HG03064 (cell line): Measurements from ENCODE around the gene ADGRG4.
"Not testable (repeated sequence)": the region's sequence is repeated elsewhere in the genome, so short reads cannot be mapped to it uniquely, and the experiment has no call there.

Source experiments
- ATAC-seq: cut with Tn5 transposase; IDR thresholded peaks from one replicate; pipeline ENCODE4 v1.9.1; 2021; ENCODE audit warnings: low read depth; ENCODE audit not compliant: unreplicated experiment

Gene ADGRG4

DNA sequence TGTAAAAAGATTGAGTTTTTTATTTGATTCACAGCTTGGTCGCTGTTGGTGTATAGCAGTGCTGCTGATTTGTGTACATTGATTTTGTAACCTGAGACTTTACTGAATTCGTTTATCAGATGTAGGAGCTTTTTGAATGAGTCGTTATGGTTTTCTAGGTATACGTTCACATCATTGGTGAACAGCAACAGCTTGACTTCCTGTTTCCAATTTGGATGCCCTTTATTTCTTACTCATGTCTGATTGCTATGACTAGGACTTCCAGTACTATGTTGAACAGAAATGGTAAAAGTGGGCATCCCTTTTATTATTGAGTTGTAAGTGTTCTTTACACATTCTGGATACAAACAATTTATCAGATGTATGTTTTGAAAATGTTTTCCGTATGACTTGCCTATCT, 76.0 kb downstream of the ADGRG4 start:
- ATAC-seq: no peak

DNA sequence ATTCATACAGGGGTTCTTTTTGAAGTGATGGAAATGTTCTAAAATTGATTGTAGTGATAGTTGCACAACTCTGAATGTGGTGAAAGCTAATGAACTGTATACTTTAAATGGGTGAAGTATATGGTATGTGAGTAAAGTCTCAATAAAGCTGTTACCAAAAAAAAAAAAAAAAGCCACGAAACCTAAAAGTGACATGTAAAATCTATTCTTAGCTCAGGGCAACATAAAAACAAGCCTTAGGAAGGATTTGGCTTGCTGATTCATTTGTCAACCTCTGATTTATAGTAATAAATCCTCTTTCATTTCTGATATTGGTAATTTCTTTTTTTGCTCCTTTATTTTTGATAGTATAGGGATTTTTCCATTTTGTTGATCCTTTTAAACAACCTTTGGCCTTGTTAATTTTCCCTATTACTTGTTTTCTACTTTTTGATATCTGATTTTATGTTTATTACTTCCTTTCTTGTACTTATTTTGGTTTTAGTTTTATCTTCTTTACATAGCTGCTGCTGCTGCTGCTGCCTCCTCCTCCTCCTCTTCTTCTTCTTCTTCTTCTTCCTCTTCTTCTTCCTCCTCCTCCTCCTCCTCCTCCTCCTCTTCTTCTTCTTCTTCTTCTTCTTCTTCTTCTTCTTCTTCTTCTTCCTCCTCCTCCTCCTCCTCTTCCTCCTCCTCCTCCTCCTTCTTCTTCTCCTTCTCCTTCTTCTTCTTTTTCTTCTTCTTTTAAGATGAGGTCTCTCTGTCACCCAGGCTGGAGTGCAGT, 79.4 kb downstream of the ADGRG4 start:
- no peak for ATAC-seq

DNA sequence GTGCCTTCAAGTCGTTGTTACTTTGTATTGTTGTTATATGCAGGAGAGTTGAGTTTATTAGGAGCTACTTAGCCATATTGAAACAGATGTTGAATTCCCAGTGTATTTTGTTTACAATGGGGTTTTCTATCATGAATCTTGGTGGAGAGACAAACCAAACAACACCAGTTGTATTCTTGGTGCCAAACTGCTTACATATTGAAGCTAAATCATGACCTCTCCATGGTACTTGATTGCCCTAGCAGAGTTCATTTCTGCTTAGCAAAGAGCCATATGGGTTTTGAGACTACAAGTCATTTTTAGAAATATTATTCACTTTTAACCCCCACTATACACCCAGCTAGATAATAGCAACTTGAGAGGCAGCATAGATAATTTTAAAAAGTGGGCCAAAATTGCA, 85.4 kb downstream of the ADGRG4 start:
- no peak for ATAC-seq

DNA sequence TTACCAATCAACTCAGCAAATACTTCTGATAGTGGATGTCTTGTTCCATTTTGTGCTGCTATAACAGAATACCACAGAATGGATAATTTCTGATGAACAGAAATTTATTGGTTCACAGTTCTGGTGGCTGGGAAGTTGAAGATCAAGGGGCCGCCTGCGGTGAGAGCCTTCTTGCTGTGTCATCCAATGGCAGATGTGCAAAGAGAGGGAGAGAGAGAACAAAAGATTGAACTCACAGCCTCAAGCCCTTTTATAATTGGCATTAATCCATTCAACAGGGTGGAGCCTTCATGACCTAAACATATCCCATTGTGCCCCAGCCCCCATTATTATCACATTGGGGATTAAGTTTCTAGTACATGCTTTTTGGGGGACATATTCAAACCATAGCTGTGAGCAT, 86.1 kb downstream of the ADGRG4 start:
- no peak for ATAC-seq

DNA sequence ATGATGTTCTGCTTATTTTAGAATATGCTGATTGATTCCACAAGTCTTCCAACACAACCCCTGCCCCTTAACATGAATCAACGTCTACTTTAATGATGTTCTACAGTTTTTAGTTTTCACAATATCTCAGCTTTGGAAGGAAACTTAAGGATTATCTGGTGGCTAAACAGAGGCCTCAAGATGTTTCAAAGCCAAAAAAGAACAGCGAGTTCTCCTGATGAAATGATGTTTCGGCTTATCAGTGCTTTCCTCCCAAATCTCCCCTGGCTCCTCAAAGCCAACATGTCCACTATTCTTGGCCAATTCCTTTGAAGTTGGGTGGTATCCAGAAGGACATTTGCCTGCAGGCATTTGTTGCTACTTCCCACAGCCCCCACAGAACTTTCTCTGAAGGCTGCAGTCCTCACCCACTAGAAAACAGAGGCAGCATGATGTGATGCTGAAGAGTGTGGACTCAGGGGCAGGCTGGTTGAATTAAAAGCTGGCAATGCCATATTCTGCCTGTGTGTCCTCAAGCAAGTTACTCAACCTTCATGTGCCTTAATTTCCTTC, 87.3 kb downstream of the ADGRG4 start:
- no peak for ATAC-seq

DNA sequence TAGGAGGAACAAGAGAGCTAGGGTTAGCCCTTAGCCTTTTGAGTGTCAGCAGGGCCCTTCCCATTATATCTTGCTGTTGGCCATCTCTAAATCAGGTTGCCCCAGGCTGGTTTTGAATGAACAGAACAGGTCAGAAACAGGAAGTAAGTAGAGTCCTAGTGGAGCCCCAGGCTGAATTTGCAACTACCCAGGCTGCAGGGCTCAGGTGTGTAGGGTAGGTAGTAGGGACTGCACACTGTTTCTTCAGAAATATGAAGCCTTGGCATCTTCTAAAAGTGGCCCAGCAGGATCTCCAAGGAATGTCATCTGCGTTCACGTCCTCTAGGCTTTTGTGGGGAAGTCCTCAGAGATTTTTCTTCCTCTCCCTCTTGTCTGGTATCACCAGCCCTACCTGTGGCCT, 90.2 kb downstream of the ADGRG4 start:
- ATAC-seq: no peak

DNA sequence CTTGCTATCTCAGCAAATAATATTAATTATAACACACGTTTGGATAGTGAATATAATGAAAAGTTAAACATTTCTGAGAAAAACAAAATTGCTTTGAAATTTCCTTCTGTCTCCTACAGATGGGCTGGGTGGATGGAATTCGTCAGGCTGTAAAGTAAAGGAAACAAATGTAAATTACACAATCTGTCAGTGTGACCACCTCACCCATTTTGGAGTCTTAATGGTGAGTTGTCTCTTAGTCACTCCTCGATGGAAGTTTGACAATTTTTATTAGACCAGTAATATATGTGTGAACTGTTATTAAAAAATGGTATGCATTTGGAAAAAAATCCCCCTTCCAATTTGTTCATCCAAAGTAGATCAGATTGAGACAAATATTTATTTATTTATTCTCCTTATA, 94.5 kb downstream of the ADGRG4 start:
- ATAC-seq: no peak

DNA sequence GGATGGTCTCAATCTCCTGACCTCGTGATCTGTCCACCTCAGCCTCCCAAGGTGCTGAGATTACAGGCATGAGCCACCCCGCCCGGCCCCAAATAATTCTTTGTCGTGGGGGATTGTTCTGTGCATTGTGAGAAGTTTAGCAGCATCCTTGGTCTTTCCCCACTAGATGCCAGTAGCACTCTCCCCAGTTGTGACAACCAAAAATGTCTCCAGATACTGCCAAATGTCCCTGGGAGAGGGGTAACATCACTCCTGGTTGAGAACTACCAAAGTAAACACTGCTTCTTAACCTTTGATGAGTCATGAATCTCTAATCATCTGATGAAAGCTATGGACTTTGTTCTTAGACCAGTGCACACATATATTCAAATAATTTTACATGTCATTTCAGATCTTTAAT, 96.2 kb downstream of the ADGRG4 start:
- ATAC-seq: no peak

DNA sequence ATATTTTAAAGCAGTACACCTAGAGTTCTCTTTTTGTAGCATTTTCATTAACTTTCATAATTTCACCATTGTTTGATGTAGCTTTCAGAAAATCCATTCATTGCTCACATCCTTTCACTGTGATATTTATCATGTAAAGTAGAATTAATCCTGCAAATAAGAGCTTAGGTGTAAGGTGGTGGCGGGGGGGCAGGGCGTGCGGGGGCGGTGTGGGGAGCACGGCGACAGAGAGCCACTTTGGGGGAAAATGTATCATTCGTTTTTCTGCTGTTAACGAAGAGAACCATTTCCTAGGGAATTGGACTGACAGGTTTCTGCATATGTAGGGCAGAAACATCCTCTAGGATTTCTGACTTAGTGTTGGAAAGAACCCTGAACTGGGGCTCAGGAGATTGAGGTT, 104.4 kb downstream of the ADGRG4 start:
- no peak for ATAC-seq

DNA sequence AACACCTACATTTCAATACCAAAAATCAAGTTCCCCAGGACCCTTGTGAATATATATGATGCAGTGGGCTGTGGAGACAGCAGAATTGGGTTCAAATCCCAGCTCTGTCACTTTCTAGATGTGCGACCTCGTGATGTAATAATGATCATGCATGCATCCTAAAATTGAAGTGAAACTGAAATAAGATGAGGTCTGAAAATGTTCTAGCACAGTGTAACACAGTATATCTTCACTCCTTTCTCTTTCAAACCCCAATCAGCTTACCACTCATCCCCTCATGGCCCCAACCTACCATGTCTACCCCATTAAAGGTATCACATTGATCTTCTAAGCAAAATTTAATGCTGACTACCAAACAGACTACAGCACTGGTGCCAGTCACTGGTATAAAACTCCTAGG, 117.0 kb downstream of the ADGRG4 start:
- no peak for ATAC-seq

DNA sequence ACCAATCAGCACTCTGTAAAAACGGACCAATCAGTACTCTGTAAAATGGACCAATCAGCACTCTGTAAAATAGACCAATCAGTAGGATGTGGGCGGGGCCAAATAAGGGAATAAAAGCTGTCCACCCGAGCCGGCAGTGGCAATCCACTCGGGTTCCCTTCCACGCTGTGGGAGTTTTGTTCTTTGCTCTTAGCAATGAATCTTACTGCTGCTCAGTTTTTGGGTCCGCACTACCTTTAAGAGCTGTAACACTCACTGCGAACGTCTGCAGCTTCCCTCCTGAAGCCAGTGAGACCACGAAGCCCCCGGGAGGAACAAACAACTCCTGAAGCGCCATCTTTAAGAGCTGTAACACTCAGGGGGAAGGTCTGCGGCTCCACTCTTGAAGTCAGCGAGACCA, 120.6 kb downstream of the ADGRG4 start:
- no peak for ATAC-seq

DNA sequence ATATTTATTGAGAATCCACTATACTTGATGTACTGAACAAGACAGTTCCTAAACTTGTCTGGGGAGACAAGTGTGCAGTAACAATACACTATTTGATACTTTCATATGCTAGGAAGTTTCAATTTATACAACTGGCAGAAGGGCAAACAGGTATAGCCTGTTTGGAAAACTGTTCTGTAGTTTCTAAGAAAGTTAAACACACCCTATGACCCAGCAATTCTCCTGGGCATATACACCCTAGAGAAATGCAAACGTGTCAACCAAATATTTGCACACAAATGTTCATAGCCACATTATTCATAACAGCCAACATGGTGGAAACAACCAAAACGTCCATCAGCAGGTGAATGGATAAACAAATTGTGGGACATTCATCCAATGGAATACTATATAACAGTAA, 123.0 kb downstream of the ADGRG4 start:
- no peak for ATAC-seq

DNA sequence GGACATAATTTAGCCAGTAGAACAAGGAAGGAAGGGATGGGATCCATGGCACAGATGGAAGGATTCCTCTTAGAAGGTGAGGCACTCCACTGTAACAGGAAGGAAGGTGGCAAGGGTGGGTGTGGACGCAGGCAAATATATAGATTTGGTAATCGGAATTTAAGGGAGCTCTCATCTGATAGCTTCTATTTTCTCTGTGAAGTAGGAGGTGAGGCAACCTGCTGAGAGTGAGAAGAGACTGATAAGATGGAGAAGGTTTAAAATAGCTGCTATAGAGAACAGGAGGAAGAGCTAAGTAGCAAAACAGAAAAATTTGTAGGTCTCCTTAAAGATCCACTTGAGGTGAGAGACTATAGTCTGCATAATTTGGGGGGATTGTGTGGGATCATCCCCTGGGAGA, 125.2 kb downstream of the ADGRG4 start:
- no peak for ATAC-seq

DNA sequence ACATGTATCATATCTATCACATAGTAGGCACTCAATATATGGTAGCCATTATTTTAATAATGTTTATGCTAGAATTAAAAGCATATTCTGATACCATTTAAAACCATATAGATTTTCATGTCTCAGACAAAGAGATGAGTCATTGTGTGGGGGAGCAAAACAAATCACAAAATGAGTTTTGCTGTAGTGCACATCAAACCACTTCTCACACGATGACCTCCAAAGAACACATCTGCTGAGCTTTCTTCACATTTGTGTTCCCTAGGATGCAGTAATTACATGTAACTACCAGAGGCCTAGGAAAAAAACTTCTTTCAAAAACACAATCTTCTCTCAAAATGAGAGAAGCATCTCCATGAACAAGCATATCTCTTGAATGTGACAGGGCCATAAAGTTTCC, 130.9 kb downstream of the ADGRG4 start:
- ATAC-seq: no peak

DNA sequence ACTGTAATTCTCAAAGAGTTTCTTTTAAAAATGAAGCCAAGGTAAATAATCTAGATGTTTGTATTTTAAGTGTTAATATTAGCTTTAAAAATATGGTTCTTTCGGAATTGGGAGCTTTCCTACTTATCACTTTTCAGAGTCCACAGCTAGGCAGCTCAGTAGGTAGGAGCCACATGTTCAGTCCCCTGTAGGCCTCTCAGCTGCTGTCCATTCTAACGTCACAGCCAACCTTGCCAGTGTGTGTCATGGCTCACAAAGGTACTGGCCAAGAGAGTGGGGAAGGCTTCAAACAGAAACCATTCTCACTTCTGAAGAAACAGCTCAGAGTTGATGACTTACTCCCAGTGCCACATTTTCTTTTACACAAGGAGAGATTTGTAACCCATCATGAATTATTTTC, 137.0 kb downstream of the ADGRG4 start:
- no peak for ATAC-seq

DNA sequence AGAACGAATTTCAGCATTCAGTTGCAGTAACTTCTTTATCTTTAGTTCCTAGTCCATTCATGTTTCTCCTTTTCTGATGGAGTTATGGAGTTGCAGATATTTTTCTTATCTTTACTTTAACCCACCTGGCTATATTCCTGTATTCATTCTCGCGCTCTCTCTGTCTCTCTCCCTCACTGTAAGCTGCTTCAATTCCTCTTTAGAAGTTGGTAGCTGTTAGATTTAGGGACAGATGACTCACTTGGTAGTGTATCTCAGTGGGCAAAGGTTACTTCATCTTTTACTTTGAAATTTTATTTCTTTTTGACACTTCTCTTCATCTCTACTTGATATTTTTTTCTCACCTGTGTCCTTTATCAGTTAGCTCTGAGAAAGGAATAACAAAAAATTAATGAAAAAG, 137.4 kb downstream of the ADGRG4 start:
- ATAC-seq: no peak

DNA sequence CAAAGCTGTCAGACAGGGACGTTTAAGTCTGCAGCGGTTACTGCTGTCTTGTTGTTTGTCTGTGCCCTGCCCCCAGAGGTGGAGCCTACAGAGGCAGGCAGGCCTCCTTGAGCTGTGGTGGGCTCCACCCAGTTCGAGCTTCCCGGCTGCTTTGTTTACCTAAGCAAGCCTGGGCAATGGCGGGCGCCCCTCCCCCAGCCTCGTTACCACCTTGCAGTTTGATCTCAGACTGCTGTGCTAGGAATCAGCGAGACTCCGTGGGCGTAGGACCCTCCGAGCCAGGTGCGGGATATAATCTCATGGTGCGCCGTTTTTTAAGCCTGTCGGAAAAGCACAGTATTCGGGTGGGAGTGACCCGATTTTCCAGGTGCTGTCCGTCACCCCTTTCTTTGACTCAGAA, 144.9 kb downstream of the ADGRG4 start:
- ATAC-seq: not testable (repeated sequence)

DNA sequence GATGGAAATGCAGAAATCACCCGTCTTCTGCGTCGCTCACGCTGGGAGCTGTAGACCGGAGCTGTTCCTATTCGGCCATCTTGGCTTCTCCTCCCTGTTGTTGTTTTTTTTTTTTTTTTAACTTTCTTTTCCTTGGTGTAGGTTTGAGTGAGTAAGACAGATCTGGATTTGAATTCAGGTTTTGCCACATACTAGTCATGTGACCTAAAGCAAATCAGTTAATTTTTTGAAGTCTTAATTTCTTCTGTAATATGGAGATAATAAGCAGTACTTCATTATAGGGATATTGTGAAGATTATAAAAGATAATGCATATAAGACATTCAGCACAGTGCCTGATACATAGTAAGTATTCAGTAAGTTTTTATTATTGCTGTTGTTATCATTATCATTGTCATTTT, 145.4 kb downstream of the ADGRG4 start:
- ATAC-seq: no peak

DNA sequence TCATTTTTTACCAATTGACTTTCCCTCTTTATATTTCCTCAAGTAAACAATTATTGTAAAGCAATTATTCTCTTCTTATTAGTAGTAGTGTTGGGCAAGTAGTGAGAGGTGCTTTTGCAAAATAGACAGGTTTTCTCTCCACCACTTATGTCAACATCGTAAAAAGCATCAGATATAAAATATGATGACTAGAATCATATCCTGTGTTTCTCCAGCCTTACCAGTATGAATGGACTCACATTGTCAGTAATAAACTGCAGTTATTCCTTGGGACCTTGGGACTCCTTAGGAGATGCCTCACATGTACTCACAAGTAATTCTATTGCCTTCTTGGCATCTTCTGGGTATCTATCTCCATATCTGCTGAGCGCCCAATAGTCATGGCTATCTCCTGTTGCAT, 146.5 kb downstream of the ADGRG4 start:
- no peak for ATAC-seq

DNA sequence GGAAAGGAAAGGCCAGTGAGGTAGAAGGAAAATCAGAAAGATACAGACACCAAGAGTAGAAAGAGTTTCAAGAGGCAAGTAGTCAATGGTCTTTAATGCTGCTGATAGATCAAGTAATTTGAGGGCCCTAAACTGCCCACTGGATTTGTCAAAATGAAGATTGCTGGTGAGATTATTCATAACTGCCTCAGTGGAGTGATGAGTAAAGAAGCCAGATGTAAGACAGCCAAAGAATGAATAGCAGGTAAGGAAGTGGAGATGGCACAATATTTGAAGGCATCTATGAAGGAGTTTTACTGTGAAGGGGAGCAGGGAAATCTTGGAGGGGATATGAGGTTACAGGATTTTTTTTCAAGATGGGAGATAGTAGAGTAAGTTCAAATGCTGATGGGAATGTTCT, 147.2 kb downstream of the ADGRG4 start:
- ATAC-seq: no peak

DNA sequence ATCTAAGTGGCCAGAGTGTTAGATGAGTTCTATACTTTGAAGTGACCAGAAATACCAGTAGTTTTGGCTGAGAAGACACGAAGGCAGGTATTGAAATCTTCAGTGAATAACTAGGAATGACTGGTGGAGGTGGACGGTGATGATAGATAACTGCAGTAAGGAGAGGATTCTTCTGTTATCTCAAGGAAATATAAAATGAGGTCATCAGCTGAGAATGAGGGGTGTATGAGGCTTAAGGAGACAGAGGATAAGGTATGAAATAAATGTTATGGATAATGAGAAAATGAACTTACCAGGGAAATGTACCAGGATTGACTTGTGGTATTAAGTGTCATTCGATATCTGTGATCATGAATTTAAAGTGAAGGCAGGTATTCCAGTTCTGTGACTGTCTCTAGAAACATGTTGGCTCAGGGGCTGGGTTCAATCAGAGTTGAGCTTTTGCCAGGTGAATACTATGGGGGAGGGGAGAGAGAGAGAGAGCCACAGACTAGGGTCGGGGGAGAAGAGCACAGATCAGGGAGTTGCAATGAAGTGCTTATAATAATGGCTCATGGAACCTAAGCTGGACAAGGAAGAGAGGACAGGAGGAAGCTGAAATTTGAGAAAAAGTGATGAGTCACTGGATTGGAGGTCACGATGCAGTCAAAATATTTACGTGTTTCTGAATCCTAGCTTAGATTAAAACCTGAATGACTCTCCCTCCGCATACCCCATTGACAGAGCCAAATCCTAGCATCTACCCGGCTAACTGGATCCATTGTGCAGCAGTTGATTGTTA, 149.5 kb downstream of the ADGRG4 start:
- no peak for ATAC-seq

DNA sequence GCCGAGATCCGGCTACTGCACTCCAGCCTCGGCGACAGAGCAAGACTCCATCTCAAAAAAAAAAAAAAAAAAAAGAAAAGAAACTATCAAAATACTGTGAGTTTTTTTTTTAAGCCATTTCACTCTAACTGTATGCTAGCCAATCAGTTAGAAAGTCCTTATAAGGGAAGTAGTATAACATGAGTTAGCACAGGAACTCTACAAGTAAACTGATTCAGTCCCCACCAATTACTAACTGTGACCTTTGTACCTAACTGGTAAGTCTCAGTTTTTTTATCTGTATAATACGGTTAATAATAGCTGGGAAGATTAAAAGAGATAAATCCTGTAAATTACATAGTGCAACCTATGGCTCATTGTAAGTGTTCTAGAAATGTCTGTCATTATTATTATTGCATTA, 151.9 kb downstream of the ADGRG4 start:
- no peak for ATAC-seq
